HFF-Myc (cell line): ENCODE results near the gene MRE11.
"Not testable (repeated sequence)": the region's sequence is repeated elsewhere in the genome, so short reads cannot be mapped to it uniquely, and the experiment has no call there.

ENCODE experiments used
- DNase-seq: peaks from one replicate; pipeline ENCODE4 v3.0.0-alpha.2; 2011; ENCODE audit warnings: low read depth; ENCODE audit errors: extremely low read depth
- H3K4me3 ChIP-seq: replicated peaks from 2 replicates; pipeline ENCODE4 v1.5.1; 2011; ENCODE audit warnings: low read depth, mild to moderate bottlenecking, control low read depth, low read length
- CTCF ChIP-seq: IDR thresholded peaks from 2 replicates; pipeline ENCODE4 v1.5.1; 2012; ENCODE audit warnings: mild to moderate bottlenecking, low read depth, low read length, control low read depth; ENCODE audit errors: missing control alignments

MRE11 gene

GRCh38 chr11:94398101-94398500, 95.5 kb downstream of the MRE11 start:
- no peak for DNase-seq
- TF ChIP-seq CTCF, result no peak
- H3K4me3 ChIP-seq, result no peak overlapping the region

DNA sequence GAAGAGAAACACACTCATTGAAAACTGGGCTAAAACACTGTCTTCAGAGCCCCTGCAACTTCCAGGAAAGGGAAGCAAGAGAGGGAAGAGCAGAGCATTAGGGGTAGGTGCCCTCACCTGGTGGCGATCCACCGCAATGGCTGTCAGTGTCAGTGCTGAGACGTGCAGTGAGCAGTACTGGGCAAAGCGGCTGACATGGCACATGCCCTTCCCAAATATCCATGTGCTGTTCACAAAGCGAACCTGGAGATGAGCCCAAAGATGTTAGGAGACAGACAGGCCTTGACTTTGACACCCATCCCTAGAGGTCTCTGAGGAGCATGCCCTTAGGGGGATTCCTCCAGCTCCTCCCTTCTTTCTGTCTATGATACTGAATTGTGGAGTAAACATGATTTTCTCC, 97.4 kb downstream of the MRE11 start:
- no peak for DNase-seq
- TF ChIP-seq CTCF, result no peak
- H3K4me3 ChIP-seq, result no peak overlapping the region

DNA sequence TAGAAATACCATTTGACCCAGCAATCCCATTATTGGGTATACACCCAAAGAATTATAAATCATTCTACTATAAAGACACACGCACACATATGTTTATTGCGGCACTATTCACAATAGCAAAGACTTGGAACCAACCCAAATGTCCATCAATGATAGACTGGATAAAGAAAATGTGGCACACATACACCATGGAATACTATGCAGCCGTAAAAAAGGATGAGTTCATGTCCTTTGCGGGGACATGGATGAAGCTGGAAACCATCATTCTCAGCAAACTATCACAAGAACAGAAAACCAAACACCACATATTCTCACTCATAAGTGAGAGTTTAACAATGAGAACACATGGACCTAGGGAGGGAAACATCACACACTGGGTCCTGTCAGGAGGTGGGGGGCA, 101.7 kb downstream of the MRE11 start:
- not testable (repeated sequence) for H3K4me3 ChIP-seq, DNase-seq

- TF ChIP-seq CTCF, result no peak
- H3K4me3 ChIP-seq, result no peak overlapping the region
- DNase-seq, result no peak
Measured at GRCh38 chr11:94379613-94380012, 114.0 kb downstream of the MRE11 start.

DNA sequence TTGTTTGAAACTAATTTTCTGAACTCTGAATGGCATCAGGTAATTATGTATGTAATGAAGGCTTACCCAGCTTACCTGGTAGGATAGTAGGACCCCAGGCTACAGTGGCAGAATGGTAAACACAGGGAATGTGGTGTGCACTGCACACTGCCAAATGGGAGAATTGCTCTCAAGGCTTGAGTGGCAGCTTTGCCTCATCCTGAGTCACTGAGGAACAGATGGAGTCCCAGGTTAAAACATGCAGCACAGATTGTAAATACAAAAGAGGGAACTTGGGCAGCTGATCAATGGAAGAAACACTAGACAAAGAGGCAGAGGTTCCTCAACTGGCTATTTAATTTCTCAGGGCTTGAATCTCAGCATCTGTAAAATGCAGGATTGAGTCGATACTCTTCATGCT, 116.8 kb downstream of the MRE11 start:
- H3K4me3 ChIP-seq, result no peak overlapping the region
- no peak for TF ChIP-seq CTCF
- no peak for DNase-seq

DNA sequence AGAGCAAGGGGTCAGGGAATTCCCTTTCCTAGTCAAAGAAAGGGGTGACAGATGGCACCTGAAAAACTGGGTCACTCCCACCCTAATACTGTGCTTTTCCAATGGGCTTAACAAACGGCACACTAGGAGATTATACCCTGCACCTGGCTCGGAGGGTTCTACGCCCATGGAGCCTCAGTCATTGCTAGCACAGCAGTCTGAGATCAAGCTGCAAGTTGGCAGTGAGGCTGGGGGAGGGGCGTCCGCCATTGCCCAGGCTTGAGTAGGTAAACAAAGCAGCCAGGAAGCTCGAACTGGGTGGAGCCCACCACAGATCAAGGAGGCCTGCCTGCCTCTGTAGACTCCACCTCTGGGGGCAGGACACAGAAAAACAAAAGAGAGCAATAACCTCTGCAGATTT, 123.1 kb downstream of the MRE11 start:
- H3K4me3 ChIP-seq, DNase-seq: not testable (repeated sequence)
